ENCODE data around the gene ZBTB7C.

DNA sequence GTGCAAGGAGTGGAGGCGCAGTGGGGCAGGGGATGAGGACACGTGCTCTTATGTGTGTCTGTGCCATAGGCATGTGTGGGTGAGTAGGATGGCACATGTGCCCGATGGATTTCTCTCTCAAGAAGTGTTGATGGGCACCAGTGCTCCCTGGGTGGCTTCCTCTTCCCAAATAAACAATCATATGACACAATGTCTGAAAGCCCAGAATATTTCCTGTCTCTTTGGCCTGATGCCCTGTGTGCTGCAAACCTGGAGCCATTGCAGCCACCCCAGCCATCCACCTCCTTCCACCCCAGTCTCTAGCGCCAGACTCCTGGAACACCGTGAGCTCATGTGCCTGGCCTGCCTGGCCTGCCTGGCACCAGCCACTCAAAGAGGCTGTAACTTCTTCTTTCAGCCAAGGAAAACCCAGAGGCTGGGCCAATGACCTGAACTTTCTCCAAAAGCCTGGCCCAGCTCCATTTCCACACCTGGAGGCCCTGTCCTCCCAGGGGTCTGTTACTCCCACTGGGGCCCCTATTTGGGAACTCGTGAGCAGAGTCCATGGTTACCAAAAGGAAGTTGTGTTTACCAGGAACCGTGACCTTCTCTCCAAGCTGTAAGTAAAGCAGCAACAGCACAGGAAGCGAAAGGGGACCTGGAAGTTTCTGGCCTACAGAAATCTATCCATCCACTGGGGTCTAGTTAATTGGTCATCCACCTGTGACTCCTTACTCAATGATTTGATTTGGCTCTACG, 9.5 kb upstream of the ZBTB7C start:
- TF ChIP-seq, protein P1, sequence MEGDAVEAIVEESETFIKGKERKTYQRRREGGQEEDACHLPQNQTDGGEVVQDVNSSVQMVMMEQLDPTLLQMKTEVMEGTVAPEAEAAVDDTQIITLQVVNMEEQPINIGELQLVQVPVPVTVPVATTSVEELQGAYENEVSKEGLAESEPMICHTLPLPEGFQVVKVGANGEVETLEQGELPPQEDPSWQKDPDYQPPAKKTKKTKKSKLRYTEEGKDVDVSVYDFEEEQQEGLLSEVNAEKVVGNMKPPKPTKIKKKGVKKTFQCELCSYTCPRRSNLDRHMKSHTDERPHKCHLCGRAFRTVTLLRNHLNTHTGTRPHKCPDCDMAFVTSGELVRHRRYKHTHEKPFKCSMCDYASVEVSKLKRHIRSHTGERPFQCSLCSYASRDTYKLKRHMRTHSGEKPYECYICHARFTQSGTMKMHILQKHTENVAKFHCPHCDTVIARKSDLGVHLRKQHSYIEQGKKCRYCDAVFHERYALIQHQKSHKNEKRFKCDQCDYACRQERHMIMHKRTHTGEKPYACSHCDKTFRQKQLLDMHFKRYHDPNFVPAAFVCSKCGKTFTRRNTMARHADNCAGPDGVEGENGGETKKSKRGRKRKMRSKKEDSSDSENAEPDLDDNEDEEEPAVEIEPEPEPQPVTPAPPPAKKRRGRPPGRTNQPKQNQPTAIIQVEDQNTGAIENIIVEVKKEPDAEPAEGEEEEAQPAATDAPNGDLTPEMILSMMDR (IDR thresholded peaks at IDR 0.05) = no peak
- no peak for TF ChIP-seq POLR2A (IDR thresholded peaks at IDR 0.05)

Data from body of pancreas (tissue), 4 donors.